GM12891 (cell line): ENCODE results near the gene CADM1.

Experiments
- DNase-seq: peaks from one replicate; pipeline ENCODE4 v3.0.0; 2011; ENCODE audit warnings: low spot score; ENCODE audit not compliant: insufficient read length
- FAIRE-seq: peaks from 2 replicates; lab custom pipeline; 2011; peaks lifted over from hg19 to GRCh38; lab: Jason Lieb, UNC
- PAX5 ChIP-seq: IDR thresholded peaks from 2 replicates; pipeline ENCODE4 v1.6.1; 2011; ENCODE audit warnings: low read length, moderate library complexity, mild to moderate bottlenecking; ENCODE audit not compliant: insufficient read depth, severe bottlenecking
- POLR2A ChIP-seq: IDR thresholded peaks from 2 replicates; pipeline ENCODE4 v1.6.1; 2011; ENCODE audit warnings: low read depth, low read length, control low read depth
- POLR2AphosphoS5 ChIP-seq: IDR thresholded peaks from 2 replicates; pipeline ENCODE4 v1.6.1; 2011; ENCODE audit warnings: low read depth, low read length, control low read depth
- POU2F2 ChIP-seq: IDR thresholded peaks from 2 replicates; pipeline ENCODE4 v1.6.1; 2011; ENCODE audit warnings: low read depth, mild to moderate bottlenecking, control low read depth, low read length, moderate library complexity
- SPI1 ChIP-seq: IDR thresholded peaks from 2 replicates; pipeline ENCODE4 v1.6.1; 2011; ENCODE audit warnings: low read depth, low read length, control low read depth
- TAF1 ChIP-seq: IDR thresholded peaks from 2 replicates; pipeline ENCODE4 v1.6.1; 2011; ENCODE audit warnings: low read depth, low read length, control low read depth

The CADM1 gene

GRCh38 chr11:115539844-115540243 lies 35.6 kb upstream of the CADM1 start:
- TF ChIP-seq SPI1 (no peak), PAX5 (no peak), POLR2A (no peak), POLR2AphosphoS5 (no peak), TAF1 (no peak), POU2F2 (no peak)
- FAIRE-seq, result no peak
- DNase-seq, result no peak

GRCh38 chr11:115535781-115536180 lies 31.6 kb upstream of the CADM1 start:
- no peak for TF ChIP-seq POLR2A
- TF ChIP-seq TAF1, result no peak
- TF ChIP-seq PAX5, result no peak
- no peak for TF ChIP-seq POU2F2
- FAIRE-seq (no peak), DNase-seq (no peak)

- no peak for FAIRE-seq
- DNase-seq, result no peak
- TF ChIP-seq POLR2AphosphoS5, result no peak
- no peak for TF ChIP-seq POLR2A
- no peak for TF ChIP-seq POU2F2
- TF ChIP-seq SPI1, result no peak
- TF ChIP-seq PAX5, result no peak
- TF ChIP-seq TAF1, result no peak
Measured at GRCh38 chr11:115530752-115531151, 26.5 kb upstream of the CADM1 start.

- no peak for DNase-seq
- TF ChIP-seq POLR2A (no peak), SPI1 (no peak), PAX5 (no peak), POLR2AphosphoS5 (no peak), POU2F2 (no peak), TAF1 (no peak)
- FAIRE-seq, result no peak
Measured at GRCh38 chr11:115528225-115528624, 24.0 kb upstream of the CADM1 start.

GRCh38 chr11:115527534-115528125 lies 23.4 kb upstream of the CADM1 start:
- no peak for DNase-seq
- TF ChIP-seq TAF1, result no peak
- TF ChIP-seq SPI1, result peak; percentile 20; the same call in 1 of the 2 replicates
- no peak for TF ChIP-seq PAX5
- no peak for TF ChIP-seq POU2F2
- FAIRE-seq, result no peak

GRCh38 chr11:115525531-115526006 lies 21.4 kb upstream of the CADM1 start:
- TF ChIP-seq TAF1 (no peak), POLR2AphosphoS5 (no peak), POLR2A (no peak), SPI1 (no peak), POU2F2 (no peak), PAX5 (no peak)
- no peak for FAIRE-seq
- no peak for DNase-seq

- TF ChIP-seq TAF1 (no peak), SPI1 (no peak), POU2F2 (no peak), POLR2A (no peak), PAX5 (no peak), POLR2AphosphoS5 (no peak)
- FAIRE-seq (no peak), DNase-seq (no peak)
Measured at GRCh38 chr11:115524572-115524971, 20.4 kb upstream of the CADM1 start.

GRCh38 chr11:115523727-115524399 lies 19.6 kb upstream of the CADM1 start:
- DNase-seq, result no peak
- FAIRE-seq, result no peak
- no peak for TF ChIP-seq SPI1
- TF ChIP-seq POLR2AphosphoS5, result no peak
- no peak for TF ChIP-seq TAF1
- TF ChIP-seq POLR2A, result no peak
- TF ChIP-seq POU2F2, result no peak
- TF ChIP-seq PAX5, result no peak

GRCh38 chr11:115522302-115522701 lies 18.1 kb upstream of the CADM1 start:
- DNase-seq (no peak), FAIRE-seq (no peak)

More at GRCh38 chr11:115522302-115522701, 18.1 kb upstream of the CADM1 start:
- no peak for TF ChIP-seq POU2F2
- no peak for TF ChIP-seq POLR2A
- no peak for TF ChIP-seq POLR2AphosphoS5
- no peak for TF ChIP-seq TAF1
- TF ChIP-seq SPI1, result peak; percentile 59; the same call in 1 of the 2 replicates
- no peak for TF ChIP-seq PAX5
